ENCODE results near the gene IGFBP6. TPM values are rescaled to one million over a fixed set of nuclear protein-coding genes. Genes with fewer than 3 reads are reported as not detected.

The IGFBP6 gene
- total and polyA plus RNA-seq, 9 of the 15 experiments (the other 6 are each of a cell fraction or from before 2014, with no cell fraction given) = 0.15 to 1.4 (median 0.54) TPM

GRCh38 chr12:53079226-53080117, 18.0 kb upstream of the IGFBP6 start, which contains the start of gene SPRYD3 (continued):
- no peak for TF ChIP-seq ZBED1 (IDR thresholded peaks at IDR 0.05)
- no peak for TF ChIP-seq BRD9 (IDR thresholded peaks at IDR 0.05; ENCODE audit: low read depth, partially characterized antibody)
- peak; percentile 88 for TF ChIP-seq ZFX (CRISPR knock-in tag; IDR thresholded peaks at IDR 0.05)
- no peak for TF ChIP-seq PTRF (tag; IDR thresholded peaks at IDR 0.05)
- TF ChIP-seq ZNF75A (CRISPR knock-in tag; IDR thresholded peaks at IDR 0.05) = no peak
- TF ChIP-seq ZNF41 (CRISPR knock-in tag; conservative IDR thresholded peaks at IDR 0.05) = 0 out of 2 replicates have a peak, but pooled peaks have one; percentile 54
- TF ChIP-seq ZNF282 (CRISPR knock-in tag; IDR thresholded peaks at IDR 0.05) = no peak
- no peak for TF ChIP-seq ZNF280B (CRISPR knock-in tag; IDR thresholded peaks at IDR 0.05)
- TF ChIP-seq CAMTA2 (CRISPR knock-in tag; conservative IDR thresholded peaks at IDR 0.05) = no peak
- TF ChIP-seq TFAP4 (CRISPR knock-in tag; IDR thresholded peaks at IDR 0.05; ENCODE audit: borderline replicate concordance) = peak; percentile 71; the same call in 1 of the 2 replicates
- peak; percentile 96 for TF ChIP-seq NFYB (IDR thresholded peaks at IDR 0.05; ENCODE audit: extremely low read depth, insufficient read length)
- TF ChIP-seq SNIP1 (IDR thresholded peaks at IDR 0.05; ENCODE audit: low read depth) = no peak
- no peak for TF ChIP-seq ZNF24 (IDR thresholded peaks at IDR 0.05)
- TF ChIP-seq CREM (IDR thresholded peaks at IDR 0.05; ENCODE audit: low read depth) = peak; percentile 59
- TF ChIP-seq E2F6 (IDR thresholded peaks at IDR 0.05; ENCODE audit: borderline replicate concordance in 1 of 2, extremely low read depth in 1 of 2, insufficient read depth in 1 of 2, insufficient read length in 1 of 2, low read depth in 1 of 2, low read length in 1 of 2, poor library complexity in 1 of 2, severe bottlenecking in 1 of 2) = peak in 1 of 2 experiments; percentile 30
- TF ChIP-seq SRF (CRISPR knock-in tag; IDR thresholded peaks at IDR 0.05) = 0 out of 4 replicates have a peak, but pooled peaks of 1 of the 2 experiments have one; percentile 18
- TF ChIP-seq RBFOX2 (IDR thresholded peaks at IDR 0.05; ENCODE audit: low read depth, low read length) = peak; percentile 94
- peak; percentile 56 for TF ChIP-seq PHF20 (IDR thresholded peaks at IDR 0.05; ENCODE audit: partially characterized antibody)
- TF ChIP-seq CXXC5 (CRISPR knock-in tag; IDR thresholded peaks at IDR 0.05) = peak; percentile 71
- no peak for TF ChIP-seq RFX5 (IDR thresholded peaks at IDR 0.05; ENCODE audit: low read depth, low read length)
- no peak for TF ChIP-seq ADNP (tag; IDR thresholded peaks at IDR 0.05)
- no peak for TF ChIP-seq PHB2 (IDR thresholded peaks at IDR 0.05; ENCODE audit: low read depth)
- TF ChIP-seq L3MBTL2 (IDR thresholded peaks at IDR 0.05) = peak; percentile 30; the same call in 1 of the 2 replicates
- peak; percentile 96 for TF ChIP-seq POLR2G (IDR thresholded peaks at IDR 0.05; ENCODE audit: low read depth, low read length)
